D341Med (cell line): ENCODE data around the gene SLC32A1.

ENCODE experiments used
- DNase-seq: peaks from one replicate; pipeline ENCODE4 v3.0.0; 2012; ENCODE audit warnings: low spot score

Gene SLC32A1

GRCh38 chr20:38725148-38725901, 1.0 kb downstream of the SLC32A1 start:
- DNase-seq = no peak

- peak; percentile 81 for DNase-seq
These were observed 1.9 kb downstream of the SLC32A1 start for GRCh38 chr20:38725931-38726803.

GRCh38 chr20:38726804-38727606, 2.7 kb downstream of the SLC32A1 start:
- peak; percentile 64 for DNase-seq

GRCh38 chr20:38727607-38728190, 3.4 kb downstream of the SLC32A1 start:
- no peak for DNase-seq

- DNase-seq = no peak
These were observed 4.0 kb downstream of the SLC32A1 start for GRCh38 chr20:38728191-38728781.

GRCh38 chr20:38728911-38729642, 4.8 kb downstream of the SLC32A1 start:
- DNase-seq = peak; percentile 69

- DNase-seq = no peak
These were observed 5.5 kb downstream of the SLC32A1 start for GRCh38 chr20:38729767-38730166.

GRCh38 chr20:38730167-38730988, 6.1 kb downstream of the SLC32A1 start:
- no peak for DNase-seq

- peak; percentile 89 for DNase-seq
These were observed 6.9 kb downstream of the SLC32A1 start for GRCh38 chr20:38730989-38731737.

- DNase-seq = no peak
These were observed 7.4 kb downstream of the SLC32A1 start for GRCh38 chr20:38731738-38732113.

GRCh38 chr20:38732981-38733380, 8.7 kb downstream of the SLC32A1 start:
- no peak for DNase-seq

GRCh38 chr20:38735172-38735571, 10.9 kb downstream of the SLC32A1 start:
- no peak for DNase-seq

GRCh38 chr20:38737887-38738286, 13.6 kb downstream of the SLC32A1 start:
- DNase-seq = no peak

GRCh38 chr20:38745757-38746156, 21.5 kb downstream of the SLC32A1 start:
- no peak for DNase-seq

GRCh38 chr20:38747495-38748096, 23.3 kb downstream of the SLC32A1 start:
- no peak for DNase-seq

- peak; percentile 98 for DNase-seq
These were observed 24.0 kb downstream of the SLC32A1 start, which contains the start of gene ACTR5 for GRCh38 chr20:38748097-38748860. TSS of gene ACTR5 (plus strand) at chr20:38748460. CDS start at chr20:38748479, 19 bp downstream.

- DNase-seq = no peak
These were observed 24.5 kb downstream of the SLC32A1 start for GRCh38 chr20:38748861-38749149.

GRCh38 chr20:38751360-38751976, 27.2 kb downstream of the SLC32A1 start:
- no peak for DNase-seq
